Gastroesophageal sphincter (tissue), 3 donors: Measurements from ENCODE around the gene TMEM9B.
A peak's percentile ranks its signal among the peaks of the same experiment; 100 is the strongest.

ENCODE experiments used
- EP300 ChIP-seq: sonication (generic); formaldehyde crosslinking; IDR thresholded peaks from one replicate; pipeline ENCODE4 v1.6.1; 2017; ENCODE audit warnings: antibody characterized with exemption, mild to moderate bottlenecking
- POLR2A ChIP-seq, 2 donors: fragments of 450-650 bp; IDR thresholded peaks; one replicate each; pipeline ENCODE4 v1.6.1; 2017; ENCODE audit warnings: antibody characterized with exemption in 2 of 2, mild to moderate bottlenecking in 2 of 2, moderate library complexity in 1 of 2
- POLR2AphosphoS5 ChIP-seq: sonication (generic); formaldehyde crosslinking; IDR thresholded peaks from one replicate; pipeline ENCODE4 v1.6.1; 2017; ENCODE audit warnings: antibody characterized with exemption
- TF ChIP-seq, protein P1 (sequence below), 4 experiments: fragments of 200-600 bp in 2 of 4; fragments of 450-650 bp in 2 of 4; sonication (generic) in 1 of 4; IDR thresholded peaks; one replicate each; pipeline ENCODE4 v1.5.1; 2017 to 2019; ENCODE audit warnings: antibody characterized with exemption in 4 of 4, mild to moderate bottlenecking in 2 of 4, moderate library complexity in 2 of 4

DNA sequence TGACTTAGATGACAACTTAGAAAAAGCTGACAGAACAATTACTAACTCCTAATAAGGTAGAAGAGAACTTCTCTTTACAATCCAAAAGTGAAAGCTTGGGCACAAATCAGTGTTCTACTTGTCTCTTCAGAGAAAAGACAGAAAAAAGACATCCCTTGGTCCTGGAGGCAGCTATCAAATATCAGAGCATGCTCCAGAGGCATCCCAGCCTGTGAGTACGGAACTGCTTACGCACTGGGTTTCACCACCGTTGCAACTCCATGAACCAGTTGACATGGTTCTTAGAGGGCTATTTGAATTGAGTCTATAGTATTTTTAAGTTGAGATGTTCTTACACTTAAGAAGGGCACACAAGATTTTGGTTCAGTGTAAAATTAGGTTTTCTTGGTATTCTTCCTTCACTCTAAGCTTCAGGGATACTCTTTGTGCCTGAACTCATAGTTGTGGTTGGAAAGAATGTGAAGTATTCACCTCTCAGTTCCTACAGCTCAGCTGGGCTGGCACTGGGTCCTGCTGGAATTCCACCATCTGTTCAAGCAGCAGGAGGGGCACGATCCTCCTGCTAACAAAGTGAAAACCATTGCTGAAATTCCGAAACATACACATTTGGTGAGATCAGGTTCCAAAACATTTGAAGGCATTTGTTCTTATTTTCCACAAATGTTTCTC is 47.0 kb downstream of the TMEM9B start:
- TF ChIP-seq, protein P1, sequence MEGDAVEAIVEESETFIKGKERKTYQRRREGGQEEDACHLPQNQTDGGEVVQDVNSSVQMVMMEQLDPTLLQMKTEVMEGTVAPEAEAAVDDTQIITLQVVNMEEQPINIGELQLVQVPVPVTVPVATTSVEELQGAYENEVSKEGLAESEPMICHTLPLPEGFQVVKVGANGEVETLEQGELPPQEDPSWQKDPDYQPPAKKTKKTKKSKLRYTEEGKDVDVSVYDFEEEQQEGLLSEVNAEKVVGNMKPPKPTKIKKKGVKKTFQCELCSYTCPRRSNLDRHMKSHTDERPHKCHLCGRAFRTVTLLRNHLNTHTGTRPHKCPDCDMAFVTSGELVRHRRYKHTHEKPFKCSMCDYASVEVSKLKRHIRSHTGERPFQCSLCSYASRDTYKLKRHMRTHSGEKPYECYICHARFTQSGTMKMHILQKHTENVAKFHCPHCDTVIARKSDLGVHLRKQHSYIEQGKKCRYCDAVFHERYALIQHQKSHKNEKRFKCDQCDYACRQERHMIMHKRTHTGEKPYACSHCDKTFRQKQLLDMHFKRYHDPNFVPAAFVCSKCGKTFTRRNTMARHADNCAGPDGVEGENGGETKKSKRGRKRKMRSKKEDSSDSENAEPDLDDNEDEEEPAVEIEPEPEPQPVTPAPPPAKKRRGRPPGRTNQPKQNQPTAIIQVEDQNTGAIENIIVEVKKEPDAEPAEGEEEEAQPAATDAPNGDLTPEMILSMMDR (IDR thresholded peaks at IDR 0.05): no peak
- TF ChIP-seq POLR2A (IDR thresholded peaks at IDR 0.05): no peak
- peak; percentile 44 for TF ChIP-seq POLR2AphosphoS5
- no peak for TF ChIP-seq EP300
